Panc1 (cell line): ENCODE data around the gene PDE1C.

Experiments used
- POLR2AphosphoS5 ChIP-seq: IDR thresholded peaks from 2 replicates; pipeline ENCODE4 v1.6.1; 2012; ENCODE audit warnings: mild to moderate bottlenecking, low read depth, low read length, moderate library complexity
- SIN3A ChIP-seq: IDR thresholded peaks from 2 replicates; pipeline ENCODE4 v1.6.1; 2012; ENCODE audit warnings: low read depth, mild to moderate bottlenecking, low read length, moderate library complexity, borderline replicate concordance; ENCODE audit not compliant: insufficient read depth
- TCF7L2 ChIP-seq: IDR thresholded peaks from 2 replicates; pipeline ENCODE4 v1.6.1; 2011; ENCODE audit warnings: mild to moderate bottlenecking, low read depth, low read length, inconsistent platforms
- TF ChIP-seq, protein P1 (sequence below): fragments of 450-650 bp; IDR thresholded peaks from 2 replicates; pipeline ENCODE4 v1.5.1; 2017; ENCODE audit warnings: mild to moderate bottlenecking
- TF ChIP-seq, protein P2 (sequence below), 2 experiments: IDR thresholded peaks; 2 replicates each; pipeline ENCODE4 v1.6.1; 2011 to 2012; ENCODE audit warnings: low read depth in 2 of 2, control low read depth in 1 of 2, low read length in 1 of 2, mild to moderate bottlenecking in 1 of 2, moderate library complexity in 1 of 2; ENCODE audit not compliant: insufficient read depth in 1 of 2

DNA sequence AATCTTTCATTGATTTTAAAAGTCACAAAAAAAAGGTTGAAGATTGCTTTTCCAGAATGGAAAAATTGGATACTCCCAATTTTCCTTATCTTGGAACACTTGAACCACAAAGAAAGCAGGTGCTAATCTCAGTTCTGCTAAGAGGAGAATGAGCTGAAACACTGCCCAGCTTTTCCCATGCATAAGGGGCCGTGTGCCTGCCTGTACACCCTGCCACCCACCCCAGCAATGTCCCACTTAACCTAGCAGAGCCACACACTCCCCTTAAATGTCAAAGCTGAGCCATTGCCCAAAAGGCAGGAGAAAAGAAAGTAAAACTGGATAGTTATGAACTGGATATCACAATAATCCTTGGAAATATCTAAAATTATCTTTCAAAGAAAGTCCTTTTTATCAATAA is 13.4 kb downstream of the PDE1C start:
- TF ChIP-seq, protein P1, sequence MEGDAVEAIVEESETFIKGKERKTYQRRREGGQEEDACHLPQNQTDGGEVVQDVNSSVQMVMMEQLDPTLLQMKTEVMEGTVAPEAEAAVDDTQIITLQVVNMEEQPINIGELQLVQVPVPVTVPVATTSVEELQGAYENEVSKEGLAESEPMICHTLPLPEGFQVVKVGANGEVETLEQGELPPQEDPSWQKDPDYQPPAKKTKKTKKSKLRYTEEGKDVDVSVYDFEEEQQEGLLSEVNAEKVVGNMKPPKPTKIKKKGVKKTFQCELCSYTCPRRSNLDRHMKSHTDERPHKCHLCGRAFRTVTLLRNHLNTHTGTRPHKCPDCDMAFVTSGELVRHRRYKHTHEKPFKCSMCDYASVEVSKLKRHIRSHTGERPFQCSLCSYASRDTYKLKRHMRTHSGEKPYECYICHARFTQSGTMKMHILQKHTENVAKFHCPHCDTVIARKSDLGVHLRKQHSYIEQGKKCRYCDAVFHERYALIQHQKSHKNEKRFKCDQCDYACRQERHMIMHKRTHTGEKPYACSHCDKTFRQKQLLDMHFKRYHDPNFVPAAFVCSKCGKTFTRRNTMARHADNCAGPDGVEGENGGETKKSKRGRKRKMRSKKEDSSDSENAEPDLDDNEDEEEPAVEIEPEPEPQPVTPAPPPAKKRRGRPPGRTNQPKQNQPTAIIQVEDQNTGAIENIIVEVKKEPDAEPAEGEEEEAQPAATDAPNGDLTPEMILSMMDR: no peak
- no peak for TF ChIP-seq POLR2AphosphoS5
- TF ChIP-seq, protein P2, sequence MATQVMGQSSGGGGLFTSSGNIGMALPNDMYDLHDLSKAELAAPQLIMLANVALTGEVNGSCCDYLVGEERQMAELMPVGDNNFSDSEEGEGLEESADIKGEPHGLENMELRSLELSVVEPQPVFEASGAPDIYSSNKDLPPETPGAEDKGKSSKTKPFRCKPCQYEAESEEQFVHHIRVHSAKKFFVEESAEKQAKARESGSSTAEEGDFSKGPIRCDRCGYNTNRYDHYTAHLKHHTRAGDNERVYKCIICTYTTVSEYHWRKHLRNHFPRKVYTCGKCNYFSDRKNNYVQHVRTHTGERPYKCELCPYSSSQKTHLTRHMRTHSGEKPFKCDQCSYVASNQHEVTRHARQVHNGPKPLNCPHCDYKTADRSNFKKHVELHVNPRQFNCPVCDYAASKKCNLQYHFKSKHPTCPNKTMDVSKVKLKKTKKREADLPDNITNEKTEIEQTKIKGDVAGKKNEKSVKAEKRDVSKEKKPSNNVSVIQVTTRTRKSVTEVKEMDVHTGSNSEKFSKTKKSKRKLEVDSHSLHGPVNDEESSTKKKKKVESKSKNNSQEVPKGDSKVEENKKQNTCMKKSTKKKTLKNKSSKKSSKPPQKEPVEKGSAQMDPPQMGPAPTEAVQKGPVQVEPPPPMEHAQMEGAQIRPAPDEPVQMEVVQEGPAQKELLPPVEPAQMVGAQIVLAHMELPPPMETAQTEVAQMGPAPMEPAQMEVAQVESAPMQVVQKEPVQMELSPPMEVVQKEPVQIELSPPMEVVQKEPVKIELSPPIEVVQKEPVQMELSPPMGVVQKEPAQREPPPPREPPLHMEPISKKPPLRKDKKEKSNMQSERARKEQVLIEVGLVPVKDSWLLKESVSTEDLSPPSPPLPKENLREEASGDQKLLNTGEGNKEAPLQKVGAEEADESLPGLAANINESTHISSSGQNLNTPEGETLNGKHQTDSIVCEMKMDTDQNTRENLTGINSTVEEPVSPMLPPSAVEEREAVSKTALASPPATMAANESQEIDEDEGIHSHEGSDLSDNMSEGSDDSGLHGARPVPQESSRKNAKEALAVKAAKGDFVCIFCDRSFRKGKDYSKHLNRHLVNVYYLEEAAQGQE (IDR thresholded peaks at IDR 0.05; ENCODE audit: insufficient read depth in 1 of 2, low read depth in 2 of 2, low read length in 1 of 2): no peak
- TF ChIP-seq TCF7L2: no peak
- no peak for TF ChIP-seq SIN3A
